A673 (cell line): ENCODE data around the gene CNOT4.

Source experiments
- EZH2 ChIP-seq: fragments of 200-600 bp; sonication (generic); IDR thresholded peaks from 2 replicates; pipeline ENCODE4 v1.6.1; 2017; ENCODE audit warnings: borderline replicate concordance, low read depth, mild to moderate bottlenecking, mixed read lengths, antibody characterized with exemption, low read length; ENCODE audit not compliant: poor library complexity, severe bottlenecking
- TF ChIP-seq, protein P1 (sequence below): fragments of 300-800, 200-600 bp; sonication (generic); conservative IDR thresholded peaks from 2 replicates; pipeline ENCODE4 v1.5.1; 2017; ENCODE audit warnings: low read depth, mild to moderate bottlenecking, antibody characterized with exemption, low read length, moderate library complexity, mixed read lengths

DNA sequence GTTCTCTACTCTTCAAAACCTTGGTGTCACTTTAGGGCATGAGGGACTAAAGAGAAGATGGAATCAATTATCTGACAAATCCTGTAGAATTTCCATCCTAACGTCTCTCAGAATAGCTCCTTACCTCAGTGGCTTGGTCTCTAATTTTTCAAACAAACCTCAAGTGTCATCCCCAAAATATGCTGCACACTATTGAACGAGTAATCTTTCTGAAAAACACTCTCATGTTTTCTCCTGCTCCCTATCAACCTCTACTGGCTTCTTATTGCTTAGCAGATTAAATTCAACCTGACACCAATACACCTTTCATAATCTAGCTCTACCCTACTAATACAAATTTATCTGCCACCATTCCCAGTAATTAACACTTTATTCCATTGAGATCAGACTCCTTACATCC lies 8.5 kb downstream of the CNOT4 start:
- TF ChIP-seq, protein P1, sequence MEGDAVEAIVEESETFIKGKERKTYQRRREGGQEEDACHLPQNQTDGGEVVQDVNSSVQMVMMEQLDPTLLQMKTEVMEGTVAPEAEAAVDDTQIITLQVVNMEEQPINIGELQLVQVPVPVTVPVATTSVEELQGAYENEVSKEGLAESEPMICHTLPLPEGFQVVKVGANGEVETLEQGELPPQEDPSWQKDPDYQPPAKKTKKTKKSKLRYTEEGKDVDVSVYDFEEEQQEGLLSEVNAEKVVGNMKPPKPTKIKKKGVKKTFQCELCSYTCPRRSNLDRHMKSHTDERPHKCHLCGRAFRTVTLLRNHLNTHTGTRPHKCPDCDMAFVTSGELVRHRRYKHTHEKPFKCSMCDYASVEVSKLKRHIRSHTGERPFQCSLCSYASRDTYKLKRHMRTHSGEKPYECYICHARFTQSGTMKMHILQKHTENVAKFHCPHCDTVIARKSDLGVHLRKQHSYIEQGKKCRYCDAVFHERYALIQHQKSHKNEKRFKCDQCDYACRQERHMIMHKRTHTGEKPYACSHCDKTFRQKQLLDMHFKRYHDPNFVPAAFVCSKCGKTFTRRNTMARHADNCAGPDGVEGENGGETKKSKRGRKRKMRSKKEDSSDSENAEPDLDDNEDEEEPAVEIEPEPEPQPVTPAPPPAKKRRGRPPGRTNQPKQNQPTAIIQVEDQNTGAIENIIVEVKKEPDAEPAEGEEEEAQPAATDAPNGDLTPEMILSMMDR: 0 out of 2 replicates have a peak, but pooled peaks have one; percentile 17
- TF ChIP-seq EZH2: no peak
